ENCODE measurements around the gene TRMT11.

DNA sequence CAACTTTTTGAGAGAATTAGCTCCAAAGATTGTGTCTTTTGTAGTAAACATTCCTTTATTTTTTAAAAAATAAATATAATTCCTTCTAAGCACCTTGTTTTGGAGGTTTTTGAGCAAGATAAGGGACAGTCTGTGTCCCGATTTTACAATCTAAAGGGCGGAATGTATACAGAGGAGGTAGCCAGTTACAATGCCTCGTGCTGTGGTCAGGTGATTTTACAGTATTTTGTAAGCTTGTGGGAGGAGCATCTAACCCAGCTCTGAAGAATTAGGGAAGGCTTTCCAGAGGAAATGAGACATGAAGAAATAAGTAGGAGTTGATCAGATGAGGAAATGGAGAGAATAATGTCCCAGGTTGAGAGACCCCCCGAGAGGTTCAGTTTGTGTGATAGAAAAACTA lies 28.5 kb upstream of the TRMT11 start:
- TF ChIP-seq POLR2A (IDR thresholded peaks at IDR 0.05) (no peak), CTCF (IDR thresholded peaks at IDR 0.05) (no peak), POLR2AphosphoS5 (IDR thresholded peaks at IDR 0.05) (peak in 2 of 4 donors; percentile 6 to 39)

Measured in sigmoid colon (tissue), 4 donors.